Bronchial epithelial cell (primary cell): Measurements from ENCODE around the gene WNT6. TPM values are rescaled to one million over a fixed set of nuclear protein-coding genes. Genes with fewer than 3 reads are reported as not detected.

Source experiments
- DNase-seq: peaks from one replicate; pipeline ENCODE4 v3.0.0-alpha.2; 2010; ENCODE audit warnings: low read depth
- FAIRE-seq: peaks from 2 replicates; lab custom pipeline; 2011; peaks lifted over from hg19 to GRCh38; lab: Jason Lieb, UNC
- H3K27me3 ChIP-seq: 2 replicates; pipeline ENCODE4 v1.5.1; 2011; ENCODE audit warnings: low read length; ENCODE audit not compliant: control insufficient read depth, insufficient read depth
- H3K36me3 ChIP-seq: 2 replicates; pipeline ENCODE4 v1.5.1; 2011; ENCODE audit warnings: low read length; ENCODE audit not compliant: control insufficient read depth, insufficient read depth
- H3K4me3 ChIP-seq: 2 replicates; pipeline ENCODE4 v1.5.1; 2011; ENCODE audit warnings: mild to moderate bottlenecking, low read depth, low read length, control low read depth
- CTCF ChIP-seq: IDR thresholded peaks from 2 replicates; pipeline ENCODE4 v1.5.1; 2011; ENCODE audit warnings: mild to moderate bottlenecking, moderate library complexity, low read length, control low read depth, inconsistent platforms; ENCODE audit not compliant: insufficient read depth, severe bottlenecking
- total RNA-seq: library from RNA; depleted of rRNA; stranded (reverse); fragments of >200 nt; gene quantifications from 2 replicates; pipeline ENCODE4 v1.2.1, GENCODE V29; 2014

WNT6 gene
- total RNA-seq, 1 donor from 2014 or later, result not detected

- DNase-seq (no peak), FAIRE-seq (no peak)
- Histone ChIP-seq H3K4me3 (no peak overlapping the region), H3K36me3 (no peaks in the 10 kb centered on the region), H3K27me3 (peaks cover 32% of the 10 kb centered on the region)
- no peak for TF ChIP-seq CTCF
These were observed 4.1 kb upstream of the WNT6 start for GRCh38 chr2:218855305-218856166.

- Histone ChIP-seq H3K27me3 (peaks cover 40% of the 10 kb centered on the region), H3K36me3 (no peaks in the 10 kb centered on the region), H3K4me3 (no peak overlapping the region)
- DNase-seq (no peak), FAIRE-seq (peak; percentile 79)
- TF ChIP-seq CTCF, result no peak
These were observed 3.3 kb upstream of the WNT6 start for GRCh38 chr2:218856167-218856895.

- Histone ChIP-seq H3K36me3 (no peaks in the 10 kb centered on the region), H3K4me3 (no peak overlapping the region), H3K27me3 (peaks cover 45% of the 10 kb centered on the region)
- DNase-seq (no peak), FAIRE-seq (no peak)
- no peak for TF ChIP-seq CTCF
These were observed 2.7 kb upstream of the WNT6 start for GRCh38 chr2:218856896-218857243.

GRCh38 chr2:218857371-218858137, 2.1 kb upstream of the WNT6 start:
- H3K36me3 ChIP-seq, result no peaks in the 10 kb centered on the region
- DNase-seq, result no peak
- H3K4me3 ChIP-seq, result no peak overlapping the region
- TF ChIP-seq CTCF, result no peak
- FAIRE-seq, result no peak
- H3K27me3 ChIP-seq, result peaks cover 47% of the 10 kb centered on the region

- TF ChIP-seq CTCF, result no peak
- peaks cover 50% of the 10 kb centered on the region for H3K27me3 ChIP-seq
- FAIRE-seq (no peak), DNase-seq (no peak)
- H3K36me3 ChIP-seq, result no peaks in the 10 kb centered on the region
- H3K4me3 ChIP-seq, result no peak overlapping the region
These were observed 1.5 kb upstream of the WNT6 start for GRCh38 chr2:218858138-218858445.
